Measurements from ENCODE around the gene QSER1.
"Not testable (repeated sequence)": the region's sequence is repeated elsewhere in the genome, so short reads cannot be mapped to it uniquely, and the experiment has no call there.

QSER1 gene

GRCh38 chr11:33027846-33028536, 135.4 kb downstream of the QSER1 start:
- Histone ChIP-seq H3K4me3 (ENCODE audit: insufficient read depth, low read length, poor library complexity, severe bottlenecking) (no peak overlapping the region), H3K9me3 (ENCODE audit: insufficient read depth, low read length) (no peaks in the 10 kb centered on the region), H3K4me2 (ENCODE audit: low read depth, low read length, poor library complexity, severe bottlenecking) (no peak overlapping the region), H4K20me1 (ENCODE audit: low read depth, low read length) (no peaks in the 10 kb centered on the region), H2AFZ (ENCODE audit: low read depth, low read length, severe bottlenecking) (no peak overlapping the region), H3K36me3 (ENCODE audit: low read length) (no peaks in the 10 kb centered on the region), H3K27me3 (ENCODE audit: low read length) (no peaks in the 10 kb centered on the region), H3K9ac (ENCODE audit: low read length) (no peak overlapping the region), H3K9me2 (replicated peaks; ENCODE audit: insufficient read depth, low read length) (no peaks in the 10 kb centered on the region), H3K79me2 (ENCODE audit: insufficient read depth, low read length) (no peaks in the 10 kb centered on the region), H3K27ac (ENCODE audit: low read depth, low read length) (no peak overlapping the region), H3F3A (ENCODE audit: insufficient read depth) (no peaks in the 10 kb centered on the region)
- TF ChIP-seq, protein P1, sequence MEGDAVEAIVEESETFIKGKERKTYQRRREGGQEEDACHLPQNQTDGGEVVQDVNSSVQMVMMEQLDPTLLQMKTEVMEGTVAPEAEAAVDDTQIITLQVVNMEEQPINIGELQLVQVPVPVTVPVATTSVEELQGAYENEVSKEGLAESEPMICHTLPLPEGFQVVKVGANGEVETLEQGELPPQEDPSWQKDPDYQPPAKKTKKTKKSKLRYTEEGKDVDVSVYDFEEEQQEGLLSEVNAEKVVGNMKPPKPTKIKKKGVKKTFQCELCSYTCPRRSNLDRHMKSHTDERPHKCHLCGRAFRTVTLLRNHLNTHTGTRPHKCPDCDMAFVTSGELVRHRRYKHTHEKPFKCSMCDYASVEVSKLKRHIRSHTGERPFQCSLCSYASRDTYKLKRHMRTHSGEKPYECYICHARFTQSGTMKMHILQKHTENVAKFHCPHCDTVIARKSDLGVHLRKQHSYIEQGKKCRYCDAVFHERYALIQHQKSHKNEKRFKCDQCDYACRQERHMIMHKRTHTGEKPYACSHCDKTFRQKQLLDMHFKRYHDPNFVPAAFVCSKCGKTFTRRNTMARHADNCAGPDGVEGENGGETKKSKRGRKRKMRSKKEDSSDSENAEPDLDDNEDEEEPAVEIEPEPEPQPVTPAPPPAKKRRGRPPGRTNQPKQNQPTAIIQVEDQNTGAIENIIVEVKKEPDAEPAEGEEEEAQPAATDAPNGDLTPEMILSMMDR (IDR thresholded peaks at IDR 0.05; ENCODE audit: insufficient read depth, low read length, poor library complexity, severe bottlenecking): no peak
- no peak for TF ChIP-seq EZH2phosphoT487 (conservative IDR thresholded peaks at IDR 0.05; ENCODE audit: low read length)

DNA sequence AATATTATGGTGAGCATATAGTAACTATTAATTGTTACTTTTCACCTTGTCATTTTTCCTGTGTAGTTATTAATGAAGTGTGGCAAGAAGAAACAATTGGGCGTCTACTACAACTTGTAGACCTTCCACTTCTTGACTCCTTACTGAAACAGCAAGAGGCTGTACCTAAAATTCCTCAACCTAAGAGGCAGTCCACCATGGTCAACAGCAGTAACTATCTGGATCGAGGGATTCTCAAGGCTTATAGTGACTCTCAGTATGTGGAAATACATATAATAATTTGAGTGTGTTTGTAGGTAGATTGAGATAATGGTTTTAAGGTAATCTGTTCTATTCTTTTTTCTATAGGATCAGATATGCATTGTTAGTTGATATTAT, 135.9 kb downstream of the QSER1 start:
- Histone ChIP-seq H3F3A (ENCODE audit: insufficient read depth) (no peaks in the 10 kb centered on the region), H3K9me2 (replicated peaks; ENCODE audit: insufficient read depth, low read length) (no peaks in the 10 kb centered on the region), H3K9ac (ENCODE audit: low read length) (no peak overlapping the region), H3K27ac (ENCODE audit: low read depth, low read length) (no peak overlapping the region), H3K9me3 (ENCODE audit: insufficient read depth, low read length) (no peaks in the 10 kb centered on the region), H3K27me3 (ENCODE audit: low read length) (no peaks in the 10 kb centered on the region), H2AFZ (ENCODE audit: low read depth, low read length, severe bottlenecking) (no peak overlapping the region), H3K79me2 (ENCODE audit: insufficient read depth, low read length) (no peaks in the 10 kb centered on the region), H3K4me2 (ENCODE audit: low read depth, low read length, poor library complexity, severe bottlenecking) (no peak overlapping the region), H4K20me1 (ENCODE audit: low read depth, low read length) (no peaks in the 10 kb centered on the region), H3K4me3 (ENCODE audit: insufficient read depth, low read length, poor library complexity, severe bottlenecking) (no peak overlapping the region), H3K36me3 (ENCODE audit: low read length) (no peaks in the 10 kb centered on the region)
- TF ChIP-seq, protein P1 (IDR thresholded peaks at IDR 0.05; ENCODE audit: insufficient read depth, low read length, poor library complexity, severe bottlenecking): no peak
- no peak for TF ChIP-seq EZH2phosphoT487 (conservative IDR thresholded peaks at IDR 0.05; ENCODE audit: low read length)

DNA sequence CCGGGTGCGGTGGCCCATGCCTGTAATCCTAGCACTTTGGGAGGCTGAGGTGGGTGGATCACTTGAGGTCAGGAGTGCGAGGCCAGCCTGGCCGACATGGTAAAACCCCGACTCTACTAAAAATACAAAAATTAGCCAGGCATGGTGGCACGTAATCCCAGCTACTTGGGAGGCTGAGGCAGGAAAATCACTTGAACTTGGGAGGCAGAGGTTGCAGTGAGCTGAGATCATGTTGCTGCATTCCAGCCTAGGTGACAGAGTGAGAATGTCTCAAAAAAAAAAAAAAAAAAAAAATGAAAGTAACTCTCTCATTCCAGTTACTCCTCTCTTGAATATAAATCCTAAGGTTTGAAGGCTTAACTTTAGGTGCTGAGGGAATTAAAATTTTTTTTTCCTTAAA, 136.6 kb downstream of the QSER1 start:
- not testable (repeated sequence) for H3K79me2 ChIP-seq (ENCODE audit: insufficient read depth, low read length); H4K20me1 ChIP-seq (ENCODE audit: low read depth, low read length); H3K4me3 ChIP-seq (ENCODE audit: insufficient read depth, low read length, poor library complexity, severe bottlenecking); H3K9me3 ChIP-seq (ENCODE audit: insufficient read depth, low read length); H2AFZ ChIP-seq (ENCODE audit: low read depth, low read length, severe bottlenecking); H3K9ac ChIP-seq (ENCODE audit: low read length); H3K36me3 ChIP-seq (ENCODE audit: low read length); H3K27me3 ChIP-seq (ENCODE audit: low read length); H3K4me2 ChIP-seq (ENCODE audit: low read depth, low read length, poor library complexity, severe bottlenecking); H3K27ac ChIP-seq (ENCODE audit: low read depth, low read length); H3F3A ChIP-seq (ENCODE audit: insufficient read depth); H3K9me2 ChIP-seq (replicated peaks; ENCODE audit: insufficient read depth, low read length)

Measured in SU-DHL-6 (cell line).